ENCODE data around the gene PARD6G. TPM values are rescaled to one million over a fixed set of nuclear protein-coding genes. Genes with fewer than 3 reads are reported as not detected.

Gene PARD6G
- total RNA-seq, 1 experiment from 2014 or later, result 13.0 TPM

GRCh38 chr18:80250740-80251364 lies 3.5 kb upstream of the PARD6G start (continued):
- TF ChIP-seq ZNF416 (CRISPR knock-in tag; IDR thresholded peaks at IDR 0.05), result no peak
- no peak for TF ChIP-seq SMAD3 (CRISPR knock-in tag; IDR thresholded peaks at IDR 0.05; ENCODE audit: borderline replicate concordance)
- no peak for TF ChIP-seq MYBL2 (CRISPR knock-in tag; IDR thresholded peaks at IDR 0.05)
- TF ChIP-seq ATF6 (CRISPR knock-in tag; IDR thresholded peaks at IDR 0.05), result no peak
- TF ChIP-seq CREM (CRISPR knock-in tag; IDR thresholded peaks at IDR 0.05), result no peak
- TF ChIP-seq OVOL2 (CRISPR knock-in tag; IDR thresholded peaks at IDR 0.05; ENCODE audit: borderline replicate concordance), result no peak

- Mint-ChIP-seq H3K27ac (no peak overlapping the region), H3K9me3 (peaks cover 17% of the 10 kb centered on the region), H3K4me3 (no peak overlapping the region), H3K27me3 (ENCODE audit: low read depth) (peaks cover 53% of the 10 kb centered on the region), H3K4me1 (no peaks in the 10 kb centered on the region), H3K36me3 (peaks cover 2% of the 10 kb centered on the region; the same call in 1 of the 2 replicates)
- CTCF ChIA-PET, result interaction anchor here (0.5 kb wide), 1 partner anchor 217 kb away, joined by 3 read pairs; no protein-coding TSS in a partner anchor
- ATAC-seq (no peak), DNase-seq (ENCODE audit: low spot score) (no peak)
- TF ChIP-seq PRDM15 (CRISPR knock-in tag; IDR thresholded peaks at IDR 0.05) (no peak), ERG (CRISPR knock-in tag; IDR thresholded peaks at IDR 0.05) (no peak), ARID4B (CRISPR knock-in tag; IDR thresholded peaks at IDR 0.05; ENCODE audit: borderline replicate concordance) (no peak)
- POLR2A ChIA-PET, result no interaction called here
These were observed 2.1 kb upstream of the PARD6G start for GRCh38 chr18:80249217-80250093.
